Activated CD8-positive, alpha-beta T cell treated with anti-CD3 and anti-CD28 coated beads, Interleukin-2, amount 10 ng/mL, durations not matched to agents 7 days and 5 days (primary cell): Measurements from ENCODE around the gene EPB42. TPM values are rescaled to one million over a fixed set of nuclear protein-coding genes. Genes with fewer than 3 reads are reported as not detected.
"Not testable (repeated sequence)": the region's sequence is repeated elsewhere in the genome, so short reads cannot be mapped to it uniquely, and the experiment has no call there.

Experiments used
- ATAC-seq: fragments of 150-1000 bp; cut with Tn5 transposase; one replicate; pipeline ENCODE4 v1.10.0; 2021; ENCODE audit warnings: moderate library complexity
- CTCF ChIA-PET: fragments of 350-600 bp; sonication (Branson Sonifier 250); formaldehyde crosslinking; loops from one replicate; lab custom pipeline; 2021; ENCODE audit warnings: antibody characterized with exemption; lab: Charles Lee
- POLR2A ChIA-PET: fragments of 350-600 bp; sonication (Branson Sonifier 250); formaldehyde crosslinking; loops from one replicate; lab custom pipeline; 2021; ENCODE audit warnings: antibody characterized with exemption; lab: Charles Lee
- DNase-seq: peaks from one replicate; pipeline ENCODE4 v3.0.0-alpha.2; 2020
- H3K27ac Mint-ChIP-seq: one replicate; pipeline ENCODE4 v1.8.0; 2021; ENCODE audit warnings: mild to moderate bottlenecking, mixed read lengths
- H3K27me3 Mint-ChIP-seq: one replicate; pipeline ENCODE4 v1.8.0; 2021; ENCODE audit warnings: low read depth, mixed read lengths
- H3K36me3 Mint-ChIP-seq: one replicate; pipeline ENCODE4 v1.8.0; 2021; ENCODE audit warnings: low read depth, mixed read lengths
- H3K4me1 Mint-ChIP-seq: one replicate; pipeline ENCODE4 v1.8.0; 2021; ENCODE audit warnings: low read depth, mixed read lengths
- H3K4me3 Mint-ChIP-seq: one replicate; pipeline ENCODE4 v1.8.0; 2021; ENCODE audit warnings: mild to moderate bottlenecking, mixed read lengths
- H3K9me3 Mint-ChIP-seq: one replicate; pipeline ENCODE4 v1.8.0; 2022; ENCODE audit warnings: mixed read lengths; ENCODE audit not compliant: insufficient read depth
- total RNA-seq, 2 experiments: library from RNA; stranded (reverse); gene quantifications; one replicate each; pipeline ENCODE4 v1.2.3, GENCODE V29; 2021

The EPB42 gene
- total RNA-seq, 2 experiments from 2014 or later, result not detected

DNA sequence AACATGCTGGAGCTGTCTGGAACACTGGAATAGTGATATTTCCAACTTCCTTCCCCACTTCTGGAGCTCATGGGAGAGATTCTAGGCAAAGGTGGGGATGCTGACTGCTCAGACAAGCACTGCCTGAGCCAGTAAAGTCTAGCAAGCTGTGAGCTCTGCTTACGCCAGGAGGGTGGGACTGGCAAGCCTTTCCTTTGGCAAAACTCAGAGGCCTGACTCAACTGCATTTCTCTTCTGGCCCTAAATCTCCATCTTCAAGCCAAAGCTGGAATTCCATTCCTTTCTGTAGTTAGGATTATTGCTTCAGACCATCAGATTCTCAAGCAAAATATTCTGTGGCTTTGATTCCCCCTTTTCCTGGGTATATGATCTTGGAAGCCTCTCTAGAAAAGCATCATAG lies 20.3 kb upstream of the EPB42 start:
- ChIA-PET POLR2A (no interaction called here), CTCF (interaction anchor here (4.6 kb wide), 1 partner anchor 16 kb away, joined by 24 read pairs; no protein-coding TSS in a partner anchor)
- ATAC-seq (no peak), DNase-seq (no peak)
- Mint-ChIP-seq H3K4me3 (no peak overlapping the region), H3K27ac (no peak overlapping the region), H3K4me1 (peaks cover 55% of the 10 kb centered on the region), H3K9me3 (no peaks in the 10 kb centered on the region), H3K27me3 (no peaks in the 10 kb centered on the region), H3K36me3 (no peaks in the 10 kb centered on the region)

DNA sequence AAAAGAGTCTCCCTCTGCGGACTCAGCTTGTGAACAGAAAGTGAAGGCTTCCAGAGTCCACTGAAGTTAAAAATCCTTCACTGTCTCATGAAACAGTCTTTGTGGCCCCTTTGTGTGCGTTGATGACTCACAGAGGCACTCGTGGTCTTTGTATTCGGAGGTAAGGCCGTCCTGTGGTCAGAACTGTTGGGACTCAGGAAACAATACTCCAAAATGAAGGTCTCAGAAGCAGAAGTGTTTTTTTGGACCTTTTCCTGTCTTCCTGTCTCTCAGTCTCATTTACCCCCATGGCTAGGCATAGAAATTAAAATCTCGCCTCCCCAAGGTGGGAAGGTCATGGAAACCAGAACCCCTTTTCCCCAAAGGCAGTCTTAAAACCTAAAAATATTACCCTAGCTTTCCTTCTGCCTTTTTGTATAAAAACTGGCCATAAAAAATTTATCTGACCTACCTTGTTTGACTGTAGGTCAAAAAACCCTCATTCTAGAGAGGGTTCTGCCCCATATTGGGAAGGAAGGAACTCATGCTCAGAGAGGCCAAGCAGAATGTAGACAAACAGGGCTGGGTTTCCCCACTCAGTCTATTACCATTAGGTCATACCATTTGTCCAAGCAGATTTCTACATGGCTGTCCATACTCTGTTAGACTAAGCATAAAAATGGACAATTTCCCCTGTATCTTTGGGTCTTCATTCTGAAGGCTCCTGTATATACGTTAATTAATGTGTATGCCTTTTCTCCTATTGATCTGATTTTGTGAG lies 19.1 kb upstream of the EPB42 start:
- Mint-ChIP-seq H3K27ac (peak overlapping the region; percentile 80), H3K4me1 (peaks cover 57% of the 10 kb centered on the region), H3K4me3 (peak overlapping the region; percentile 19), H3K36me3 (no peaks in the 10 kb centered on the region), H3K9me3 (no peaks in the 10 kb centered on the region), H3K27me3 (no peaks in the 10 kb centered on the region)
- ChIA-PET CTCF (interaction anchor here (1.8 to 4.6 kb wide), 3 partner anchors 8 to 15 kb away, joined by 5 to 24 read pairs (median 8); no protein-coding TSS in a partner anchor), POLR2A (no interaction called here)
- DNase-seq, result peak; percentile 64
- ATAC-seq, result peak; percentile 77

DNA sequence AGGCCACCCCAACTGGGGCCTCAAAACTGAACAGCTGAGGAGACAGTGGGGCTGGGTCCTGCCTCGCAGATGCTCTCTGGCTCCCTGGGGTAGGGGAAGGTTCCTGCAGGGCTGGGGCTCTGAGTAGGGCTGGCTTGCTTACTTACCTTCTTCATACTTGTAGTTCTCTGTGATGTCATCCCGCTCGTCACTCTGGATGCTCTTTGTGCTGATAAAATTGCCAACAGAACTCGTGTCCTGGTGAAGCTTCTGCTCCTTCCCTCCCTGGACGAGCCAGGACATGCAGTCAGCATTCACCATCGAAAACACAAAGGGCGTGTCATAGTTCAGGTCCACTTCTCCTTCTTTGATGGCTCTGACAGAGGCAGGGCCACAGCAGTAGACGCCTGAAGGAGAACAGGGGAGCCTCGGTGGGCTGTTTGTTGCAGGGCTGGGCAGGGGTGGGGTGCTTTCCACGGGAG lies 17.9 kb upstream of the EPB42 start:
- ChIA-PET POLR2A (no interaction called here), CTCF (interaction anchor here (1.8 to 1.9 kb wide), 2 partner anchors 9 to 10 kb away, joined by 5 to 8 read pairs; no protein-coding TSS in a partner anchor)
- H3K9me3 Mint-ChIP-seq, result no peaks in the 10 kb centered on the region
- no peaks in the 10 kb centered on the region for H3K36me3 Mint-ChIP-seq
- no peak for DNase-seq
- peak overlapping the region; percentile 80 for H3K27ac Mint-ChIP-seq
- H3K27me3 Mint-ChIP-seq, result no peaks in the 10 kb centered on the region
- H3K4me3 Mint-ChIP-seq, result no peak overlapping the region
- no peak for ATAC-seq
- H3K4me1 Mint-ChIP-seq, result peaks cover 55% of the 10 kb centered on the region

DNA sequence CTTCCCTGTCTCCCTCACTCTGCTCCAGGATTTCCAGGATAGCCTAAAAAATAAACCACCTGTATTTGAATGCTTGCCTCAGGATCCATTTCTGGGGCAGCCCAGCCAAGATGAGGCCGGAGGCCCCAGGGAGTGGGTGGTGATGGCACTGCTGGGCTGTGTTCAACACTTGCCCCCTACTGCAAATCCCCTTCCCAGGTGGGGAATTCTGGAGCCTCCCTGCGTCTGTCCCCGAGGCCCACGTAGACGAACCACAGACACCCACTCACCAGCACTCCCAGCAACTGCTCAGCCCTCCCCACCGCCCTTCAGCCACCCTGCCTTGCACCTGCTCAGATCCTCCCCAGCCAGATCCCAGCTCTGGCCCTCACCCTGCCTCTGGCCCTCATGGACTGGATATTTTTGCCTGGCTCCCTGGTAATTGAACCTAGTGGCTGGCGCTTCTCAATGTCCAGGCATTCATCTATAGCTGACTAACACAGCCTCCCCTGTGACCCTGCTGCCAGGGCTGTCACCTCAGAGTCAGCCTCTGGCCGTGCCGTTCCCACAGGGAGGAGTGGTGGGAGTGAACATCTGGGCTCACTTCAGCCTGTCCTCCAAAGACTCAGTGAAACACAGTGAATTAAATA lies 17.1 kb upstream of the EPB42 start:
- Mint-ChIP-seq H3K27ac (peak overlapping the region; percentile 51), H3K4me3 (no peak overlapping the region), H3K36me3 (no peaks in the 10 kb centered on the region), H3K4me1 (peaks cover 59% of the 10 kb centered on the region), H3K9me3 (no peaks in the 10 kb centered on the region), H3K27me3 (no peaks in the 10 kb centered on the region)
- ATAC-seq, result no peak
- ChIA-PET POLR2A (no interaction called here), CTCF (interaction anchor here (1.9 to 3.5 kb wide), 3 partner anchors 10 to 47 kb away, joined by 8 to 17 read pairs (median 13); no protein-coding TSS in a partner anchor)
- no peak for DNase-seq

DNA sequence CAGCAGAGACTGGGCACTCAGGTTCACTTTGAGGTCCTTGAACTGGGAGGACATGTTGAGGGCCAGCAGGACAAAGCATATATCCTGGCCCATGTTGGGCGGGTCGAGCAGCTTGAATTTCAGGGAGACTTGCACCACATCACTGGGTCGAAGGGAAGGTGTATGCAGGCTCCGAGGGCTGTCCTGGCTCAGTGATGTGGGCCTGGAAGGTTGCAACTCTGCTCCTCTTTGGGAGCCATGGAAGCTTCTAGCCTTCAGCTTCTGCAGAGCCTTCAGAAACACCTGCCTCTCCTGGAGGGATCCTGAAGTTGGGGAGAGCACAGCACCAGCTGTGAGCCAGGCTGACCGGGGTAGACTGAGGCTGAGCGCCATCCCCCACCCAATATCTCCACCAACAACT lies 14.7 kb upstream of the EPB42 start:
- Mint-ChIP-seq H3K4me1 (peaks cover 55% of the 10 kb centered on the region), H3K27ac (no peak overlapping the region), H3K4me3 (no peak overlapping the region), H3K9me3 (no peaks in the 10 kb centered on the region), H3K36me3 (no peaks in the 10 kb centered on the region), H3K27me3 (no peaks in the 10 kb centered on the region)
- POLR2A ChIA-PET, result no interaction called here
- CTCF ChIA-PET, result interaction anchor here (3.3 to 3.5 kb wide), 2 partner anchors 10 to 50 kb away, joined by 13 to 17 read pairs; no protein-coding TSS in a partner anchor
- ATAC-seq (no peak), DNase-seq (no peak)

DNA sequence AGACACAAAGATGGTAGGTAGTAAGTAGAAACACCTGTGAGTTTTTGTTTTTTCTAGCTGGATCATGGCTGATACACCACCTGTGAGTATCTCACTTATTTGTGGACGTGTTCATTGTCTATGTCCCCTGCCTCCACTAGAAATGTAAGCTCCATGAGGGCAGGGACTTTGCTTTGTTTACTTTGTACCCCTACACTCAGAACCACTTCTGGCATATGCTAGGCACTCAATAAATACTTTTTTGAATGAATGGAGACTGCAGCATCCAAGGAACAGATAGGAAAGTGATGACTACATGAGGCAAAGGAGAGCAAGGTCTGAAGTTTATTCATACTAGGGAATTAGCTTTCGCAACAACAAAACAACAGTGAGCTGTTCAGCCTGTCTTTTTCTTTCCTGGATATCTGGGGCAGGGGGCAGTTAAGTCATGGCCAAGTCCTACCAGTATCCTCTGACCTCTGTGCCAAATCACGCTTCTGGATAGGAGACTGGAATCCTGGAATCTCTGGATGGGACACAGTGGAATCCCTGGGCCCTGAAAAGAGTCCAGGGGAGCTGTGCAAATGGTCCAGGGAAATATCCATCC lies 11.6 kb upstream of the EPB42 start:
- H3K4me3 Mint-ChIP-seq, result no peak overlapping the region
- CTCF ChIA-PET, result interaction anchor here (0.8 to 13.2 kb wide), 7 partner anchors 13 to 52 kb away, joined by 3 to 274 read pairs (median 3); partner anchors contain the start of gene TGM5
- H3K9me3 Mint-ChIP-seq, result no peaks in the 10 kb centered on the region
- H3K27ac Mint-ChIP-seq, result no peak overlapping the region
- peaks cover 7% of the 10 kb centered on the region for H3K27me3 Mint-ChIP-seq
- ATAC-seq, result no peak
- no peaks in the 10 kb centered on the region for H3K36me3 Mint-ChIP-seq
- H3K4me1 Mint-ChIP-seq, result peaks cover 26% of the 10 kb centered on the region
- no peak for DNase-seq
- POLR2A ChIA-PET, result interaction anchor here (0.5 kb wide), 1 partner anchor 15 kb away, joined by 3 read pairs; no protein-coding TSS in a partner anchor

DNA sequence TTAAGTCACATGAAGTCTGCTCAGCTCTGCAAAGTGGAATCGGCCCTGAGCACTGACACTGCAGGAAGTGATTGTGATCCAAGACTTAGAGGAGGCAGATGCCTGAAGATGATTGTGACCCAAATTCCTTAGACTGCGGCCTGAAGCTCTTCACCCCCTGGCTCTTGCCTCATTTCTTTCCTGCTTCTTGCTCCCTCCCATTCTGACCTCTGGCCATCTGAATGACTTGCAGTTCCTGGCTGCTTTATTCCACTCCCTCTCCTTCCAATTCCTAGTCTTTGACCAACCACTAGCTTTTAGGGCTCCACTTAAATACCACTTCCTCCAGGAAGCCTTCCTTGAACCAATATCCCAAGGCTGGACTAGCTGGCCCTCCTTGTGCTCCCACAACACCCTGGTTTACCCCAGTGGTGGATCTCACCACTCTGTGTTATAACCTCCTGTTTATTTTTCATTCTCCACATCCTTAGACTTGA lies 9.9 kb upstream of the EPB42 start:
- no peak for ATAC-seq
- Mint-ChIP-seq H3K4me3 (no peak overlapping the region), H3K4me1 (peaks cover 17% of the 10 kb centered on the region), H3K9me3 (no peaks in the 10 kb centered on the region), H3K27me3 (peaks cover 7% of the 10 kb centered on the region), H3K36me3 (no peaks in the 10 kb centered on the region), H3K27ac (no peak overlapping the region)
- DNase-seq, result no peak
- CTCF ChIA-PET, result interaction anchor here (0.9 to 13.2 kb wide), 3 partner anchors 18 to 54 kb away, joined by 3 to 274 read pairs (median 25); partner anchors contain the start of gene TGM5
- POLR2A ChIA-PET, result interaction anchor here (0.6 kb wide), 1 partner anchor 35 kb away, joined by 3 read pairs; no protein-coding TSS in a partner anchor

DNA sequence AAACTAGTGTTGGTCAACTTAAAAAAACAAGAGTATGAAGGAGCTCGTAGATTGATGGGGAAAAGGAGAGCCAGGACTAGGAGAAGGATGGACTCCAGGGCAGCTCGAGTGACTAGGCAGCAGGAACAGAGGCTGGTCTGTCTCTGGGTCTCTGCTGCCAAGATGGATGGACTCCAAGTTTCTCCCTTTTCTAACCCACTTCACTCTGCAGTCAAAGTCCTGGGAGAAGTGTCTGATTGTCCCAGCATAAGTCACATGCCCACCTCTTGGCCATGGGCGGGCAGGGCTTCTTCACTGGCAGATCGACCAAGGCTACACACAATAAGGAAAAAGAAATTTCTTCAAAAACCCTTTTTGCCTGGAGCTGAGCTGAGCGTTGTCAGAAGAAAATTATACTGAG lies 9.2 kb upstream of the EPB42 start:
- ChIA-PET CTCF (interaction anchor here (0.9 to 13.2 kb wide), 6 partner anchors 9 to 54 kb away, joined by 3 to 274 read pairs (median 6); partner anchors contain the start of gene TGM5), POLR2A (interaction anchor here (0.6 kb wide), 1 partner anchor 36 kb away, joined by 3 read pairs; no protein-coding TSS in a partner anchor)
- peaks cover 19% of the 10 kb centered on the region for H3K4me1 Mint-ChIP-seq
- no peaks in the 10 kb centered on the region for H3K9me3 Mint-ChIP-seq
- DNase-seq (no peak), ATAC-seq (no peak)
- H3K4me3 Mint-ChIP-seq, result no peak overlapping the region
- peaks cover 7% of the 10 kb centered on the region for H3K27me3 Mint-ChIP-seq
- H3K36me3 Mint-ChIP-seq, result no peaks in the 10 kb centered on the region
- H3K27ac Mint-ChIP-seq, result no peak overlapping the region

DNA sequence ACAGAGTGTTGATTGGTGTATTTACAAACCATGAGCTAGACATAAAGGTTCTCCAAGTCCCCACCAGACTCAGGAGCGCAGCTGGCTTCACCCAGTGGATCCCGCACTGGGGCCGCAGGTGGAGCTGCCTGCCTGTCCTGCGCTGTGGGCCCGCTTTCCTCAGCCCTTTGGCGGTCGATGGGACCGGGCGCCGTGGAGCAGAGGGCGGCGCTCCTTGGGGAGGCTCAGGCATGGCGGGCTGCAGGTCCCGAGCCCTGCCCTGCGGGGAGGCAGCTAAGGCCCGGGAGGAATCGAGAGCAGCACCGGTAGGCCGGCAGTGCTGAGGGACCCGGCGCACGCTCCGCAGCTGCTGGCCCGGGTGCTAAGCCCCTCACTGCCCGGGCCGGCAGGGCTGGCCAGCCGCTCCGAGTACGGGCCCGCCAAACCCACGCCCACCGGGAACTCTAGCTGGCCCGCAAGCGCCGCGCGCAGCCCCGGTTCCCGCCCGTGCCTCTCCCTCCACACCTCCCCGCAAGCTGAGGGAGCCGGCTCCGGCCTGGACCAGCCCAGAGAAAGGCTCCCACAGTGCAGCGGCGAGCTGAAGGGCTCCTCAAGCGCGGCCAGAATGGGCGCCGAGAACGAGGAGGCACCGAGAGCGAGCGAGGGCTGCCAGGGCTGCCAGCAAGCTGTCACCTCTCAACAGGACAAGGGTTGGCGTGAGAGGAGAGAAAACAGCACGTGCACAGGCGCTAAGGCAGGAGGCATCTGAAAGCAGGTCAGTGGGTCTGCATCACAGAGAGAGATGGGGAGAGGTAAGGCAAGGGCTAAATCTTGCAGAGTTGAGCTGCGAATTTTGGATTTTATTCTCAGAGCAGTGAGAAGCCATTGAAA lies 5.9 kb upstream of the EPB42 start:
- Mint-ChIP-seq H3K4me3 (no peak overlapping the region), H3K27me3 (peaks cover 15% of the 10 kb centered on the region), H3K36me3 (no peaks in the 10 kb centered on the region), H3K4me1 (peaks cover 6% of the 10 kb centered on the region), H3K27ac (no peak overlapping the region), H3K9me3 (no peaks in the 10 kb centered on the region)
- ChIA-PET POLR2A (interaction anchor here (1.0 to 1.6 kb wide), 2 partner anchors 43 to 59 kb away, joined by 3 to 13 read pairs; no protein-coding TSS in a partner anchor), CTCF (interaction anchor here (0.9 to 13.2 kb wide), 24 partner anchors 10 to 336 kb away, joined by 3 to 274 read pairs (median 12); partner anchors contain the start of genes TGM5, TUBGCP4 and ZSCAN29)
- ATAC-seq, result no peak
- DNase-seq, result no peak

DNA sequence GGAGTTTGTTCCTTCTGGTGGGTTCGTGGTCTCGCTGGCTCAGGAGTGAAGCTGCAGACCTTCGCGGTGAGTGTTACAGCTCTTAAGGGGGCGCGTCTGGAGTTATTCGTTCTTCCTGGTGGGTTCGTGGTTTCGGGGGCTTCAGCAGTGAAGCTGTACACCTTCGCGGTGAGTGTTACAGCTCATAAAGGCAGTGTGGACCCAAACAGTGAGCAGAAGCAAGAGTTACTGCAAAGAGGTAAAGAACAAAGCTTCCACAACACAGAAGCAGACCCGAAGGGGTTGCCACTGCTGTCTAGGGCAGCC lies 5.1 kb upstream of the EPB42 start:
- ChIA-PET CTCF (interaction anchor here (0.6 to 13.2 kb wide), 39 partner anchors 10 to 433 kb away, joined by 3 to 274 read pairs (median 6); partner anchors contain the start of genes CCNDBP1, LCMT2, TGM5 and TUBGCP4), POLR2A (interaction anchor here (0.6 to 1.6 kb wide), 3 partner anchors 22 to 60 kb away, joined by 3 to 13 read pairs (median 3); no protein-coding TSS in a partner anchor)
- not testable (repeated sequence) for ATAC-seq, H3K4me1 Mint-ChIP-seq, H3K4me3 Mint-ChIP-seq, H3K36me3 Mint-ChIP-seq, H3K27ac Mint-ChIP-seq, DNase-seq, H3K9me3 Mint-ChIP-seq
- peaks cover 19% of the 10 kb centered on the region for H3K27me3 Mint-ChIP-seq
